HG03521 (cell line): ENCODE measurements around the gene TTLL6.
"Not testable (repeated sequence)": the region's sequence is repeated elsewhere in the genome, so short reads cannot be mapped to it uniquely, and the experiment has no call there.

Source experiments
- ATAC-seq: cut with Tn5 transposase; IDR thresholded peaks from one replicate; pipeline ENCODE4 v1.9.1; 2021; ENCODE audit warnings: mild to moderate bottlenecking, moderate library complexity; ENCODE audit not compliant: unreplicated experiment

Gene TTLL6

GRCh38 chr17:48816438-48816773 is 623 bp downstream of the TTLL6 start:
- no peak for ATAC-seq

GRCh38 chr17:48815311-48815710 is 1.7 kb downstream of the TTLL6 start:
- no peak for ATAC-seq

- ATAC-seq = no peak
These were observed 2.5 kb downstream of the TTLL6 start for GRCh38 chr17:48814504-48814903.

- ATAC-seq = no peak
These were observed 5.0 kb downstream of the TTLL6 start for GRCh38 chr17:48812001-48812400.

- no peak for ATAC-seq
These were observed 7.8 kb downstream of the TTLL6 start for GRCh38 chr17:48809182-48809581.

GRCh38 chr17:48804936-48805411 is 12.1 kb downstream of the TTLL6 start:
- ATAC-seq = no peak

- no peak for ATAC-seq
These were observed 16.3 kb downstream of the TTLL6 start for GRCh38 chr17:48800626-48801217.

GRCh38 chr17:48799069-48799723 is 17.8 kb downstream of the TTLL6 start:
- no peak for ATAC-seq

GRCh38 chr17:48796163-48796522 is 20.9 kb downstream of the TTLL6 start:
- not testable (repeated sequence) for ATAC-seq

- no peak for ATAC-seq
These were observed 21.4 kb downstream of the TTLL6 start for GRCh38 chr17:48795444-48796162.

- ATAC-seq = no peak
These were observed 24.8 kb downstream of the TTLL6 start for GRCh38 chr17:48792033-48792798.

GRCh38 chr17:48791128-48792032 is 25.6 kb downstream of the TTLL6 start:
- peak; percentile 45 for ATAC-seq

GRCh38 chr17:48790607-48791127 is 26.4 kb downstream of the TTLL6 start:
- ATAC-seq = no peak

- ATAC-seq = no peak
These were observed 29.2 kb downstream of the TTLL6 start for GRCh38 chr17:48787828-48788227.

- ATAC-seq = no peak
These were observed 37.6 kb downstream of the TTLL6 start for GRCh38 chr17:48779421-48779820.

GRCh38 chr17:48776602-48777001 is 40.4 kb downstream of the TTLL6 start:
- ATAC-seq = no peak

- no peak for ATAC-seq
These were observed 43.8 kb downstream of the TTLL6 start for GRCh38 chr17:48773245-48773644.

- no peak for ATAC-seq
These were observed 46.1 kb downstream of the TTLL6 start for GRCh38 chr17:48770954-48771353.

GRCh38 chr17:48769009-48769675 is 47.9 kb downstream of the TTLL6 start:
- ATAC-seq = no peak
